ENCODE results near the gene GLRX.

DNA sequence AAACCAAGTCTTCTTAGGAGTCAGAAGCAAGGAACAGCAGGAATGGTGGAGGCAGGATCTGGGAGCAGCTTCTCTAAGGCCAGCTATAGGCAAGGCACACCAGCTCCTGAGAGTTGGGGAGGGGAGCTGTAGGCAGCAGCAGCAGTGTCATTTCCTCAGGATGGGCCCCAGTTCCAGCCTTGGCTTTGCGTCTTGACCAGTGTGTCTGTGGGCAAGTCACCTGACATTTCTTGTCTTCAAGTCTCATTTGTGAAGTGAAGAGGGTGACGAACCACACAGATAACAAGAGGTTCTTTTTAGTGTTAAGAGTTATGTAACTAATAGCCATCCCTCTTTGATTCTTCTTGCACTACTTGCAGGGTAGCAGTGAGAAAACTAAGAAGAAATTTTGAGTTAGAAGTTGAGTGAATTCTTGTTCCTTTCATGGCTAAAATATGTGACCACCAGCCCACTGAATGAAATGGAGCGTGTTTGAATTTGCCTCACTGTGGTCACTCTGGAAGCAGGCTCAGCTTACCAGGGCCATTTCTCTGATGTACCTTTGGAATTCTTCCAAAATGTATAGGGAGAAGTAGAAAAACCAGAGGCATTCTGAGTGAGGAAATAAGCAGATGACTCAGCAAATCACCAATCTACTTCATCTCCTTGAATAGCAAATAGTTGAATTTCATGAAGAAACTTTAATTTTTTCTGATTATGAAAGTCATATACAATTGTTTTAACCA is 49.0 kb downstream of the GLRX start:
- TF ChIP-seq, protein P1, sequence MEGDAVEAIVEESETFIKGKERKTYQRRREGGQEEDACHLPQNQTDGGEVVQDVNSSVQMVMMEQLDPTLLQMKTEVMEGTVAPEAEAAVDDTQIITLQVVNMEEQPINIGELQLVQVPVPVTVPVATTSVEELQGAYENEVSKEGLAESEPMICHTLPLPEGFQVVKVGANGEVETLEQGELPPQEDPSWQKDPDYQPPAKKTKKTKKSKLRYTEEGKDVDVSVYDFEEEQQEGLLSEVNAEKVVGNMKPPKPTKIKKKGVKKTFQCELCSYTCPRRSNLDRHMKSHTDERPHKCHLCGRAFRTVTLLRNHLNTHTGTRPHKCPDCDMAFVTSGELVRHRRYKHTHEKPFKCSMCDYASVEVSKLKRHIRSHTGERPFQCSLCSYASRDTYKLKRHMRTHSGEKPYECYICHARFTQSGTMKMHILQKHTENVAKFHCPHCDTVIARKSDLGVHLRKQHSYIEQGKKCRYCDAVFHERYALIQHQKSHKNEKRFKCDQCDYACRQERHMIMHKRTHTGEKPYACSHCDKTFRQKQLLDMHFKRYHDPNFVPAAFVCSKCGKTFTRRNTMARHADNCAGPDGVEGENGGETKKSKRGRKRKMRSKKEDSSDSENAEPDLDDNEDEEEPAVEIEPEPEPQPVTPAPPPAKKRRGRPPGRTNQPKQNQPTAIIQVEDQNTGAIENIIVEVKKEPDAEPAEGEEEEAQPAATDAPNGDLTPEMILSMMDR (IDR thresholded peaks at IDR 0.05) = no peak
- TF ChIP-seq POLR2A (IDR thresholded peaks at IDR 0.05) (no peak), EP300 (IDR thresholded peaks at IDR 0.05) (no peak)
